T-cell (primary cell): Measurements from ENCODE around the gene PCDH7. TPM values are rescaled to one million over a fixed set of nuclear protein-coding genes. Genes with fewer than 3 reads are reported as not detected.

Experiments used
- ATAC-seq, 4 experiments: fragments of 200-7000 bp in 3 of 4; fragments of 150-1000 bp in 1 of 4; cut with Tn5 transposase; replicated peaks in 1 of 4; 1 replicate in 3 of 4; 2 replicates in 1 of 4; pipeline ENCODE4 v1.10.0; 2021; ENCODE audit warnings: moderate library complexity in 3 of 4, mild to moderate bottlenecking in 2 of 4, moderate number of reproducible peaks in 1 of 4
- CTCF ChIA-PET, 2 donors: fragments of 300-600 bp; sonication (Branson Sonifier 250); formaldehyde crosslinking; loops; one replicate each; lab custom pipeline; 2022; ENCODE audit warnings: antibody characterized with exemption in 2 of 2; lab: Charles Lee
- POLR2A ChIA-PET, 2 donors: fragments of 300-600 bp; sonication (Branson Sonifier 250); formaldehyde crosslinking; loops; one replicate each; lab custom pipeline; 2022; ENCODE audit warnings: antibody characterized with exemption in 2 of 2; lab: Charles Lee
- DNase-seq, 35 experiments: peaks; one replicate each; pipeline versions ENCODE4 v3.0.0 to v3.0.0-alpha.2; 2013 to 2023
- H3K27ac ChIP-seq: one replicate; pipeline ENCODE4 v1.5.1; 2013; ENCODE audit warnings: low read length
- H3K27me3 ChIP-seq, 2 experiments: replicated peaks in 1 of 2; 1 replicate in 1 of 2; 2 replicates in 1 of 2; pipeline versions ENCODE4 v1.6.1 to v1.7.0; 2013; ENCODE audit warnings: low read length in 1 of 2, mixed read lengths in 1 of 2; ENCODE audit not compliant: control insufficient read depth in 2 of 2, insufficient read depth in 2 of 2; ENCODE audit errors: extremely low read depth in 1 of 2
- H3K36me3 ChIP-seq, 2 donors: 1 replicate in 1 of 2; 2 replicates in 1 of 2; pipeline versions ENCODE4 v1.6.1 to v1.7.0; 2013; ENCODE audit warnings: low read length in 1 of 2; ENCODE audit not compliant: control insufficient read depth in 2 of 2, insufficient read depth in 1 of 2; ENCODE audit errors: extremely low read depth in 1 of 2
- H3K4me1 ChIP-seq, 2 experiments: 1 replicate in 1 of 2; 2 replicates in 1 of 2; pipeline versions ENCODE4 v1.6.1 to v1.7.0; 2013; ENCODE audit warnings: low read length in 2 of 2, mixed read lengths in 1 of 2; ENCODE audit not compliant: insufficient read depth in 2 of 2, control insufficient read depth in 1 of 2; ENCODE audit errors: extremely low read depth in 1 of 2
- H3K4me3 ChIP-seq, 2 donors: 1 replicate in 1 of 2; 2 replicates in 1 of 2; pipeline versions ENCODE4 v1.5.1 to v1.7.0; 2013; ENCODE audit warnings: mild to moderate bottlenecking in 2 of 2, low read length in 1 of 2, moderate library complexity in 1 of 2; ENCODE audit not compliant: control insufficient read depth in 1 of 2; ENCODE audit errors: extremely low read depth in 1 of 2
- H3K9me3 ChIP-seq: 2 replicates; pipeline ENCODE4 v1.7.0; 2013
- H3K27ac Mint-ChIP-seq, 2 donors: one replicate each; pipeline ENCODE4 v1.8.0; 2020 to 2021; ENCODE audit warnings: mild to moderate bottlenecking in 2 of 2, mixed read lengths in 2 of 2
- H3K27me3 Mint-ChIP-seq, 2 donors: one replicate each; pipeline ENCODE4 v1.8.0; 2021 to 2022; ENCODE audit warnings: mixed read lengths in 2 of 2
- H3K36me3 Mint-ChIP-seq: one replicate; pipeline ENCODE4 v1.8.0; 2021; ENCODE audit warnings: mixed read lengths
- H3K4me1 Mint-ChIP-seq, 3 donors: one replicate each; pipeline ENCODE4 v1.8.0; 2020 to 2022; ENCODE audit warnings: mixed read lengths in 3 of 3, mild to moderate bottlenecking in 1 of 3
- H3K4me3 Mint-ChIP-seq, 3 donors: one replicate each; pipeline ENCODE4 v1.8.0; 2020 to 2022; ENCODE audit warnings: mild to moderate bottlenecking in 3 of 3, mixed read lengths in 3 of 3, moderate library complexity in 3 of 3
- H3K9me3 Mint-ChIP-seq, 3 donors: one replicate each; pipeline ENCODE4 v1.8.0; 2020 to 2022; ENCODE audit warnings: mixed read lengths in 3 of 3
- WGBS: methylation state at CpG from one replicate; pipeline ENCODE4 v1.1.5; 2013; ENCODE audit warnings: missing lambda C conversion rate; ENCODE audit not compliant: insufficient coverage; 5-methylcytosine and 5-hydroxymethylcytosine counted together
- total RNA-seq, 35 experiments: library from RNA in 6 of 35; stranded (reverse) in 6 of 35; fragments of 120-200 nt in 1 of 35; gene quantifications; one replicate each; pipeline versions ENCODE4 v1.2.1 to v1.2.4 and lab custom pipeline; 2013 to 2026

The PCDH7 gene
- total RNA-seq: under 1 TPM in 3 of 5 donors, not detected in 2; 0.06 to 0.09 (median 0.07) TPM
- 0.13 TPM for total RNA-seq (2013)
- 0 to 0.09 (median 0) reads per million in 29 experiments for total RNA-seq (lab: John Stamatoyannopoulos, UW)

- Histone ChIP-seq H3K27me3 (peaks cover 25 to 61% of the 10 kb centered on the region in 2 experiments), H3K36me3 (no peaks in the 10 kb centered on the region), H3K27ac (no peak within 1 kb of the TSS), H3K4me3 (peak within 1 kb of the TSS in 1 of 2 donors; percentile 25), H3K9me3 (no peaks in the 10 kb centered on the region), H3K4me1 (peaks cover 8 to 47% of the 10 kb centered on the region in 2 experiments)
- Mint-ChIP-seq H3K27me3 (peaks cover 31 to 66% of the 10 kb centered on the region in 2 donors), H3K36me3 (no peaks in the 10 kb centered on the region), H3K27ac (no peak within 1 kb of the TSS), H3K4me1 (peaks cover 31 to 45% (median 33%) of the 10 kb centered on the region in 3 donors), H3K4me3 (peak within 1 kb of the TSS; percentile 65 to 80 (median 68)), H3K9me3 (peaks cover 0 to 7% (median 0%) of the 10 kb centered on the region in 3 donors)
- ChIA-PET CTCF (interaction anchor here in 1 of 2 donors (0.6 kb wide), 1 partner anchor 796 kb away, joined by 3 read pairs; no protein-coding TSS in a partner anchor), POLR2A (no interaction called here)
- DNase-seq (no peak), ATAC-seq (no peak)
- 4% methylated on average over 37 of the region's 44 CpGs for WGBS
Observed at GRCh38 chr4:30720021-30720660, at the start of gene PCDH7. TSS of gene PCDH7 (plus strand) at chr4:30720369. CDS start at chr4:30721423, 1,054 bp downstream.

DNA sequence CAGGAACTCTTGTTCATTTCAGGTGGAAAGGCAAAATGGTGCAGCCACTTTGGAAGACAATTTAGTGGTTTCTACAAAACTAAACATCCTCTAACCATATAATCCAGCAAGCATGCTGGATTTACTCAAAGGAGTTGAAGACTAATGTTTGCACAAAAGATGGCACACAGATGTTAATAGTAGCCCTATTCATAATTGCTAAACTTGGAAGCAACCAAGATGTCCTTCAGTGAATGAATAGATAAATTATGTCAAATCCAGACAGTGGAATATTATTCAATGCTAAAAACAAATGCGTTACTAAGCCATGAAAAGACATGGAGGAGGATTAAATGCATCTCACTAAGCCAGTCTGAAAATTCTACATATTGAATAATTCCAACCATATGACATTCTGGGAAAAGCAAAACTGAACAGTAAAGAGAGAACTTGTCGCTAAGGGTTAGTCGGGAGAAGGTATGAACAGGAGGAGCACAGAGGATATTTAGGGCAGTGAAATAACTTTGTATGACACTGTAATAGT is 48.2 kb upstream of the PCDH7 start:
- no CpG with 5 or more reads among the region's 3 CpGs for WGBS
- no peaks in the 10 kb centered on the region for H3K36me3 Mint-ChIP-seq
- Histone ChIP-seq H3K27ac (no peak overlapping the region), H3K4me3 (no peak overlapping the region), H3K9me3 (no peaks in the 10 kb centered on the region), H3K36me3 (no peaks in the 10 kb centered on the region), H3K27me3 (no peaks in the 10 kb centered on the region), H3K4me1 (no peaks in the 10 kb centered on the region)
- H3K4me1 Mint-ChIP-seq: no peaks in the 10 kb centered on the region
- H3K27ac Mint-ChIP-seq: no peak overlapping the region
- peaks cover 3 to 18% (median 9%) of the 10 kb centered on the region in 3 donors for H3K9me3 Mint-ChIP-seq
- ChIA-PET CTCF (no interaction called here), POLR2A (no interaction called here)
- H3K27me3 Mint-ChIP-seq: no peaks in the 10 kb centered on the region
- no peak for DNase-seq
- no peak for ATAC-seq
- H3K4me3 Mint-ChIP-seq: no peak overlapping the region

DNA sequence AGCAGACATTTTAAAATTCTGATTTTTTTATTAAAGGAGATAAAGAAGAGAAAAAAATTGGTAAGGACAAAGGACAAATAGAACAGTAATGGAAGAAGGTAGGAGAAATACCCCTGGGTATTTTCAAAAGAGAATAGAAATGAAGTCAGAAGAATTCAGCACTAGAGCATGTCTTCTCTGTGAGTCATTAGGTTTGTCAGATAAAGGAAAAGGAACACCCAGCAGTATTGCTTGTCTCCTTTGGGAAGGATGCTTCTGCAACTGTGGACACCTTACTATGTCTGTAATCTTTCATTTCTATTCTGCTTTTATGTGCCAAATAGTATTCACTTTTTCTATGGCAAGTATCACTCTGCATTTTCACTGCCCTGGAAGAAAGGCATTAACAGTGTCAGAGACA is 24.0 kb upstream of the PCDH7 start:
- ChIA-PET CTCF (no interaction called here), POLR2A (no interaction called here)
- ATAC-seq: no peak
- Histone ChIP-seq H3K36me3 (no peaks in the 10 kb centered on the region), H3K9me3 (no peaks in the 10 kb centered on the region), H3K27me3 (no peaks in the 10 kb centered on the region), H3K4me3 (no peak overlapping the region), H3K4me1 (no peaks in the 10 kb centered on the region), H3K27ac (no peak overlapping the region)
- Mint-ChIP-seq H3K9me3 (peaks cover 4 to 8% (median 6%) of the 10 kb centered on the region in 3 donors), H3K27ac (no peak overlapping the region), H3K36me3 (no peaks in the 10 kb centered on the region), H3K4me3 (no peak overlapping the region), H3K4me1 (no peaks in the 10 kb centered on the region), H3K27me3 (no peaks in the 10 kb centered on the region)
- DNase-seq: no peak

DNA sequence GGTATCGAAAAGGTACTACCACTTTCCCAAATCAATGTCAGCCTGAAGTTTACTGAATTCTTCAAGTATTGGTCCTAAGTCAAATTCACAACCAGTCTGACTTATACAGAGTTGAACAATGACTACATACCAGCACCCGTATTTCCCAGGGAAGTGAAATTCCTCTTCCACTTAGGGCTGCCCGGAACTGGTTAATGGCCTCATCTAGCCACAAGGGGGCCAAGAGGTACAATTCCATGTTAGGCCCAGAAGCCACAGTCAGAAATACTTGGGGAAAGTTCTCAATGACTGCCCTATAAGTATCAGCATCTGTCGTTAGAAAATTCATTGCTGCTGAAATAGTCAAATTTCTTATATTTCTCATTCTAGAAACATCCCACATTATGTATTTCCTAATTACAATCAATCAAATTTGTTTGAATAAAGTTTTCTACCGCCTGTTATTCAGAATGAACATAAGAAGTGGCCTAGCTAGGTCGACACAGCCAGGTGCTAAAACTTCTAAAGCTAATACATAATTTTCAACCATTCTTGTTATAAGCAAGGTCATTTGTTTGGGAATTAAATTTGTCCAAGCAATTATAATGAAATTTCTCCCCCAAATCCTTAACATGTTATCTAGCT is 5.6 kb upstream of the PCDH7 start:
- no peak for DNase-seq
- H3K27ac ChIP-seq: no peak overlapping the region
- CTCF ChIA-PET: no interaction called here
- peaks cover 28 to 34% of the 10 kb centered on the region in 2 donors for H3K27me3 Mint-ChIP-seq
- H3K4me3 ChIP-seq: no peak overlapping the region
- 80% methylated on average over 1 of the region's 6 CpGs for WGBS
- no peaks in the 10 kb centered on the region for H3K36me3 ChIP-seq
- H3K4me1 Mint-ChIP-seq: peaks cover 25 to 29% (median 28%) of the 10 kb centered on the region in 3 donors
- H3K27ac Mint-ChIP-seq: no peak overlapping the region
- POLR2A ChIA-PET: no interaction called here
- H3K36me3 Mint-ChIP-seq: no peaks in the 10 kb centered on the region
- H3K4me3 Mint-ChIP-seq: no peak overlapping the region
- H3K9me3 Mint-ChIP-seq: peaks cover 11 to 16% (median 11%) of the 10 kb centered on the region in 3 donors
- peaks cover 6 to 25% of the 10 kb centered on the region in 2 experiments for H3K27me3 ChIP-seq
- peaks cover 2 to 20% of the 10 kb centered on the region in 2 experiments for H3K4me1 ChIP-seq
- ATAC-seq: no peak
- no peaks in the 10 kb centered on the region for H3K9me3 ChIP-seq

GRCh38 chr4:30716158-30716557 is 4.0 kb upstream of the PCDH7 start:
- no peak overlapping the region for H3K27ac ChIP-seq
- DNase-seq (no peak), ATAC-seq (no peak)
- H3K4me1 Mint-ChIP-seq: peaks cover 31 to 40% (median 33%) of the 10 kb centered on the region in 3 donors
- ChIA-PET CTCF (no interaction called here), POLR2A (interaction anchor here in 1 of 2 donors (0.7 kb wide), 1 partner anchor 412 kb away, joined by 12 read pairs; no protein-coding TSS in a partner anchor)
- no peaks in the 10 kb centered on the region for H3K36me3 ChIP-seq
- peaks cover 6 to 36% of the 10 kb centered on the region in 2 experiments for H3K4me1 ChIP-seq
- H3K9me3 ChIP-seq: no peaks in the 10 kb centered on the region
- peaks cover 6 to 42% of the 10 kb centered on the region in 2 experiments for H3K27me3 ChIP-seq
- H3K27ac Mint-ChIP-seq: no peak overlapping the region
- no peak overlapping the region for H3K4me3 ChIP-seq
- peak overlapping the region; percentile 57 to 80 (median 60) for H3K4me3 Mint-ChIP-seq
- 20% methylated on average over 1 of the region's 6 CpGs for WGBS
- no peaks in the 10 kb centered on the region for H3K36me3 Mint-ChIP-seq
- H3K27me3 Mint-ChIP-seq: peaks cover 34 to 48% of the 10 kb centered on the region in 2 donors
- peaks cover 0 to 5% (median 3%) of the 10 kb centered on the region in 3 donors for H3K9me3 Mint-ChIP-seq

GRCh38 chr4:30716681-30717207 is 3.4 kb upstream of the PCDH7 start:
- DNase-seq (no peak), ATAC-seq (peak in 1 of 4 experiments; percentile 20)
- Mint-ChIP-seq H3K27me3 (peaks cover 29 to 48% of the 10 kb centered on the region in 2 donors), H3K4me1 (peaks cover 31 to 41% (median 33%) of the 10 kb centered on the region in 3 donors), H3K4me3 (peak overlapping the region; percentile 57 to 80 (median 60)), H3K36me3 (no peaks in the 10 kb centered on the region), H3K9me3 (peaks cover 0 to 3% (median 2%) of the 10 kb centered on the region in 3 donors), H3K27ac (no peak overlapping the region)
- H3K36me3 ChIP-seq: no peaks in the 10 kb centered on the region
- ChIA-PET POLR2A (no interaction called here), CTCF (no interaction called here)
- no peak overlapping the region for H3K27ac ChIP-seq
- no peaks in the 10 kb centered on the region for H3K9me3 ChIP-seq
- peak overlapping the region; percentile 19 to 72 for H3K4me3 ChIP-seq
- H3K4me1 ChIP-seq: peaks cover 6 to 42% of the 10 kb centered on the region in 2 experiments
- peaks cover 8 to 48% of the 10 kb centered on the region in 2 experiments for H3K27me3 ChIP-seq
- 0% methylated on average over 6 of the region's 15 CpGs for WGBS
